ENCODE measurements around the gene GSK3A. TPM values are rescaled to one million over a fixed set of nuclear protein-coding genes. Genes with fewer than 3 reads are reported as not detected.

Gene GSK3A
- total RNA-seq, 2 experiments from 2014 or later = 30.5 to 31.7 TPM

GRCh38 chr19:42289556-42290041, 47.2 kb upstream of the GSK3A start:
- Mint-ChIP-seq H3K4me3 (no peak overlapping the region), H3K27ac (no peak overlapping the region), H3K9me3 (no peaks in the 10 kb centered on the region), H3K27me3 (no peaks in the 10 kb centered on the region), H3K36me3 (ENCODE audit: low read depth) (peaks cover 19% of the 10 kb centered on the region), H3K4me1 (ENCODE audit: low read depth) (peaks cover 18% of the 10 kb centered on the region)
- ChIA-PET POLR2A (no interaction called here), CTCF (interaction anchor here (1.2 kb wide), 1 partner anchor 181 kb away, joined by 3 read pairs; no protein-coding TSS in a partner anchor)
- DNase-seq (no peak), ATAC-seq (no peak)
- no peak for TF ChIP-seq CTCF (IDR thresholded peaks at IDR 0.05)
- intact Hi-C loops (cut with micrococcal nuclease) = loop anchor here (10.0 kb wide), 1 partner anchor 155 kb away; the partner anchor contains the start of gene POU2F2

- DNase-seq (no peak), ATAC-seq (no peak)
- POLR2A ChIA-PET = interaction anchor here (1.0 kb wide), 1 partner anchor 37 kb away, joined by 3 read pairs; no protein-coding TSS in a partner anchor
- peaks cover 16% of the 10 kb centered on the region for H3K36me3 Mint-ChIP-seq (ENCODE audit: low read depth)
- no peaks in the 10 kb centered on the region for H3K27me3 Mint-ChIP-seq
- CTCF ChIA-PET = interaction anchor here (1.2 to 1.4 kb wide), 4 partner anchors 45 to 180 kb away, joined by 3 read pairs; partner anchors contain the start of gene ZNF526
- intact Hi-C loops (cut with micrococcal nuclease) = loop anchor here (10.0 kb wide), 1 partner anchor 154 kb away; the partner anchor contains the start of gene POU2F2
- no peak overlapping the region for H3K27ac Mint-ChIP-seq
- H3K9me3 Mint-ChIP-seq = no peaks in the 10 kb centered on the region
- peaks cover 18% of the 10 kb centered on the region for H3K4me1 Mint-ChIP-seq (ENCODE audit: low read depth)
- no peak overlapping the region for H3K4me3 Mint-ChIP-seq
- no peak for TF ChIP-seq CTCF (IDR thresholded peaks at IDR 0.05)
These were observed 46.6 kb upstream of the GSK3A start for GRCh38 chr19:42288881-42289555.

GRCh38 chr19:42288387-42288786, 46.0 kb upstream of the GSK3A start:
- H3K4me1 Mint-ChIP-seq (ENCODE audit: low read depth) = peaks cover 18% of the 10 kb centered on the region
- CTCF ChIA-PET = interaction anchor here (1.2 to 1.4 kb wide), 4 partner anchors 44 to 143 kb away, joined by 3 read pairs; partner anchors contain the start of gene ZNF526
- no peak overlapping the region for H3K27ac Mint-ChIP-seq
- no peaks in the 10 kb centered on the region for H3K27me3 Mint-ChIP-seq
- H3K9me3 Mint-ChIP-seq = no peaks in the 10 kb centered on the region
- TF ChIP-seq CTCF (IDR thresholded peaks at IDR 0.05) = no peak
- no peak for DNase-seq
- no peak overlapping the region for H3K4me3 Mint-ChIP-seq
- peaks cover 13% of the 10 kb centered on the region for H3K36me3 Mint-ChIP-seq (ENCODE audit: low read depth)
- intact Hi-C loops (cut with micrococcal nuclease) = loop anchor here (10.0 kb wide), 1 partner anchor 154 kb away; the partner anchor contains the start of gene POU2F2
- POLR2A ChIA-PET = interaction anchor here (1.0 kb wide), 1 partner anchor 36 kb away, joined by 3 read pairs; no protein-coding TSS in a partner anchor
- ATAC-seq = no peak

GRCh38 chr19:42287827-42288107, 45.4 kb upstream of the GSK3A start:
- intact Hi-C loops (cut with micrococcal nuclease) = loop anchor here (10.0 kb wide), 1 partner anchor 153 kb away; the partner anchor contains the start of gene POU2F2
- ChIA-PET CTCF (interaction anchor here (0.7 to 1.4 kb wide), 6 partner anchors 9 to 143 kb away, joined by 3 read pairs; partner anchors contain the start of gene ZNF526), POLR2A (interaction anchor here (1.0 kb wide), 1 partner anchor 36 kb away, joined by 3 read pairs; no protein-coding TSS in a partner anchor)
- Mint-ChIP-seq H3K9me3 (no peaks in the 10 kb centered on the region), H3K27me3 (no peaks in the 10 kb centered on the region), H3K4me1 (ENCODE audit: low read depth) (peaks cover 18% of the 10 kb centered on the region), H3K27ac (no peak overlapping the region), H3K36me3 (ENCODE audit: low read depth) (peaks cover 10% of the 10 kb centered on the region), H3K4me3 (no peak overlapping the region)
- DNase-seq (no peak), ATAC-seq (no peak)
- TF ChIP-seq CTCF (IDR thresholded peaks at IDR 0.05) = no peak
